Colonic mucosa (tissue), 4 donors: ENCODE measurements around the gene MTA1. TPM values are rescaled to one million over a fixed set of nuclear protein-coding genes. Genes with fewer than 3 reads are reported as not detected.

Experiments
- DNase-seq: peaks from one replicate; pipeline ENCODE4 v3.0.0-alpha.2; 2020
- H3K27ac ChIP-seq: fragments of 200-600 bp; one replicate; pipeline ENCODE4 v1.8.0; 2021
- H3K27me3 ChIP-seq: fragments of 200-600 bp; one replicate; pipeline ENCODE4 v1.8.0; 2021
- H3K36me3 ChIP-seq: fragments of 200-600 bp; one replicate; pipeline ENCODE4 v1.8.0; 2021
- H3K4me1 ChIP-seq: fragments of 200-600 bp; one replicate; pipeline ENCODE4 v1.8.0; 2021; ENCODE audit warnings: mild to moderate bottlenecking
- H3K4me3 ChIP-seq: fragments of 200-600 bp; one replicate; pipeline ENCODE4 v1.8.0; 2021
- H3K9ac ChIP-seq, 2 donors: one replicate each; pipeline ENCODE4 v1.7.0; 2013; ENCODE audit warnings: control low read depth in 2 of 2, low read depth in 2 of 2, low read length in 2 of 2
- H3K9me3 ChIP-seq: fragments of 200-600 bp; one replicate; pipeline ENCODE4 v1.8.0; 2021
- CTCF ChIP-seq: fragments of 200-600 bp; IDR thresholded peaks from one replicate; pipeline ENCODE4 v1.8.0; 2022; ENCODE audit warnings: antibody characterized with exemption, mild to moderate bottlenecking
- intact Hi-C: fragments of 100-400 bp; cut with DNase I; formaldehyde crosslinking; loops from one replicate; pipeline ENCODE4 v1.14.1; 2022
- total RNA-seq, 2 donors: library from RNA; stranded (reverse); fragmentation: NEBNext Ultra II Directional in 1 of 2; extraction: Animal tissue kit (Norgen Biotek cat#: 25700) in 1 of 2; gene quantifications; one replicate each; pipeline ENCODE4 v1.2.1, GENCODE V29; 2021
- donor health status: healthy.
- donor health status: DM: no; HTN: no; CAD: no.
- donor health status: DM: no; HTN: no; CAD: no.

Gene MTA1
- total RNA-seq, 2 donors from 2014 or later, result 47.0 to 90.2 TPM

GRCh38 chr14:105491366-105491973 is 71.8 kb downstream of the MTA1 start:
- intact Hi-C loops, result loop anchor here (5.0 kb wide), 1 partner anchor 36 kb away; the partner anchor contains the start of gene TMEM121
- peak overlapping the region in 1 of 2 donors; percentile 70 for H3K9ac ChIP-seq
- H3K9me3 ChIP-seq, result no peaks in the 10 kb centered on the region
- H3K4me1 ChIP-seq, result peaks cover 11% of the 10 kb centered on the region
- peak overlapping the region; percentile 91 for H3K4me3 ChIP-seq
- peaks cover 6% of the 10 kb centered on the region for H3K27me3 ChIP-seq
- peak overlapping the region; percentile 92 for H3K27ac ChIP-seq
- TF ChIP-seq CTCF, result no peak
- DNase-seq, result peak; percentile 93
- H3K36me3 ChIP-seq, result no peaks in the 10 kb centered on the region

GRCh38 chr14:105492031-105492970 is 72.7 kb downstream of the MTA1 start:
- H3K36me3 ChIP-seq, result no peaks in the 10 kb centered on the region
- H3K4me3 ChIP-seq, result peak overlapping the region; percentile 91
- no peaks in the 10 kb centered on the region for H3K9me3 ChIP-seq
- H3K9ac ChIP-seq, result peak overlapping the region in 1 of 2 donors; percentile 20
- H3K27ac ChIP-seq, result no peak overlapping the region
- no peak for DNase-seq
- no peak for TF ChIP-seq CTCF
- intact Hi-C loops, result loop anchor here (5.0 kb wide), 1 partner anchor 35 kb away; the partner anchor contains the start of gene TMEM121
- H3K4me1 ChIP-seq, result peaks cover 11% of the 10 kb centered on the region
- no peaks in the 10 kb centered on the region for H3K27me3 ChIP-seq

- intact Hi-C loops, result loop anchor here (5.0 kb wide), 1 partner anchor 34 kb away; the partner anchor contains the start of gene TMEM121
- no peak overlapping the region for H3K4me3 ChIP-seq
- no peak for TF ChIP-seq CTCF
- H3K27ac ChIP-seq, result no peak overlapping the region
- DNase-seq, result no peak
- no peaks in the 10 kb centered on the region for H3K27me3 ChIP-seq
- H3K36me3 ChIP-seq, result no peaks in the 10 kb centered on the region
- H3K9ac ChIP-seq, result no peak overlapping the region
- no peaks in the 10 kb centered on the region for H3K9me3 ChIP-seq
- H3K4me1 ChIP-seq, result peaks cover 11% of the 10 kb centered on the region
Observed at GRCh38 chr14:105492971-105493871, 73.6 kb downstream of the MTA1 start.

- no peak overlapping the region for H3K4me3 ChIP-seq
- no peaks in the 10 kb centered on the region for H3K9me3 ChIP-seq
- H3K4me1 ChIP-seq, result peaks cover 4% of the 10 kb centered on the region
- no peak overlapping the region for H3K9ac ChIP-seq
- no peak for TF ChIP-seq CTCF
- intact Hi-C loops, result loop anchor here (5.0 kb wide), 1 partner anchor 33 kb away; the partner anchor contains the start of gene TMEM121
- DNase-seq, result no peak
- no peaks in the 10 kb centered on the region for H3K27me3 ChIP-seq
- no peaks in the 10 kb centered on the region for H3K36me3 ChIP-seq
- H3K27ac ChIP-seq, result no peak overlapping the region
Observed at GRCh38 chr14:105493921-105494605, 74.4 kb downstream of the MTA1 start.
